ENCODE data around the gene CDH11.

Gene CDH11

DNA sequence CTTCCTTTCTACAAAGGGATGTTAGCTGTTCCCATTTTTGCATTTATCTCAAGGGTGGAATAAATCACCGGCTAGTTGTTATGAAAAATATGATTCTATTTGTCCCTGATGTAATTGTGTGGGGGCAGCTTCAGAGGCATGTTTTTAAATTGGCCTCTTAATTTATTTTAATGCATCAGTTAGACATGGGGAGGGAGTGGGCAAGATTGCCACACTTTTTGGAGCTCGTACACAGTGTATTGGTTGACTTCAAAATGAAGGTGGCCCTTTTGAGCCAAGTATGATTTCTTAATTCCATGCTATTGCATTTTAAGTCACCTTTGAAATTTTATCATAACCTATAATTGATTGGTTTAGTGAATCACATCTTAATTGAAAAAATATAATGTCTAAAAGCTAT lies 223.7 kb downstream of the CDH11 start:
- TF ChIP-seq CREB1 (IDR thresholded peaks at IDR 0.05; ENCODE audit: low read depth) (no peak), TEAD4 (IDR thresholded peaks at IDR 0.05) (no peak), TAF1 (IDR thresholded peaks at IDR 0.05; ENCODE audit: low read depth) (no peak), ZBTB7A (IDR thresholded peaks at IDR 0.05; ENCODE audit: low read depth) (no peak), FOXM1 (IDR thresholded peaks at IDR 0.05; ENCODE audit: borderline replicate concordance, low read depth) (no peak), EP300 (IDR thresholded peaks at IDR 0.05; ENCODE audit: borderline replicate concordance) (no peak)

Measured in Ishikawa (cell line).